Endothelial cell of umbilical vein (primary cell): Measurements from ENCODE around the gene MAP3K4. TPM values are rescaled to one million over a fixed set of nuclear protein-coding genes. Genes with fewer than 3 reads are reported as not detected.

Source experiments
- BruUV-seq: library from RNA; stranded (reverse); fragments of 400-500 nt; replicated peaks from 2 replicates; lab custom pipeline; 2021; lab: Mats Ljungman, UMichigan
- CTCF ChIA-PET: fragments of 300-600, 350-600 bp; sonication (Branson Sonifier 250); formaldehyde crosslinking; loops from one replicate; lab custom pipeline; 2021; ENCODE audit warnings: antibody characterized with exemption, inconsistent platforms; lab: Charles Lee
- POLR2A ChIA-PET: fragments of 300-600, 350-600 bp; sonication (Branson Sonifier 250); formaldehyde crosslinking; loops from one replicate; lab custom pipeline; 2021; ENCODE audit warnings: antibody characterized with exemption, inconsistent platforms; lab: Charles Lee
- DNase-seq: peaks from one replicate; pipeline ENCODE4 v3.0.0-alpha.2; 2011; ENCODE audit warnings: low read depth, low spot score
- FAIRE-seq: peaks from 2 replicates; lab custom pipeline; 2011; peaks lifted over from hg19 to GRCh38; lab: Jason Lieb, UNC
- H2AFZ ChIP-seq: 2 replicates; pipeline ENCODE4 v1.6.0; 2012; ENCODE audit warnings: low read depth, low read length, control low read depth, inconsistent platforms
- H3K27ac ChIP-seq: 2 replicates; pipeline ENCODE4 v1.5.1; 2011; ENCODE audit warnings: low read depth, mild to moderate bottlenecking, control low read depth, low read length, moderate library complexity; ENCODE audit not compliant: insufficient read depth
- H3K27me3 ChIP-seq, 2 experiments: 2 replicates each; pipeline versions ENCODE4 v1.6.0 to v1.6.1; 2011; ENCODE audit warnings: low read length in 2 of 2, mixed read lengths in 1 of 2; ENCODE audit not compliant: control insufficient read depth in 2 of 2, insufficient read depth in 2 of 2
- H3K36me3 ChIP-seq, 2 experiments: 2 replicates in 1 of 2; 3 replicates in 1 of 2; pipeline ENCODE4 v1.5.1; 2011; ENCODE audit warnings: low read length in 2 of 2, mild to moderate bottlenecking in 1 of 2, moderate library complexity in 1 of 2; ENCODE audit not compliant: control insufficient read depth in 2 of 2, insufficient read depth in 2 of 2; ENCODE audit errors: extremely low read depth in 1 of 2
- H3K4me1 ChIP-seq: 3 replicates; pipeline ENCODE4 v1.5.1; 2011; ENCODE audit warnings: mild to moderate bottlenecking, low read length; ENCODE audit not compliant: control insufficient read depth, insufficient read depth; ENCODE audit errors: extremely low read depth
- H3K4me2 ChIP-seq: 2 replicates; pipeline ENCODE4 v1.6.1; 2011; ENCODE audit warnings: low read length, control low read depth, mixed read lengths; ENCODE audit not compliant: insufficient read depth
- H3K4me3 ChIP-seq, 3 experiments: fragments of 200-600 bp in 1 of 3; sonication (generic), shearing (Covaris generic) in 1 of 3; replicated peaks in 1 of 3; 2 replicates each; pipeline ENCODE4 v1.5.1; 2011 to 2016; ENCODE audit warnings: control low read depth in 3 of 3, low read length in 3 of 3, mild to moderate bottlenecking in 2 of 3, inconsistent platforms in 1 of 3, low read depth in 1 of 3, moderate library complexity in 1 of 3; ENCODE audit not compliant: insufficient read depth in 1 of 3
- H3K79me2 ChIP-seq: 2 replicates; pipeline ENCODE4 v1.6.0; 2012; ENCODE audit warnings: low read length, inconsistent platforms; ENCODE audit not compliant: control insufficient read depth, insufficient read depth
- H3K9ac ChIP-seq: replicated peaks from 2 replicates; pipeline ENCODE3; 2011; ENCODE audit warnings: low read length, control low read depth; ENCODE audit not compliant: insufficient read depth; ENCODE audit errors: extremely low read depth
- H3K9me1 ChIP-seq: replicated peaks from 3 replicates; pipeline ENCODE4 v1.6.0; 2011; ENCODE audit warnings: mild to moderate bottlenecking, low read length; ENCODE audit not compliant: control insufficient read depth, insufficient read depth; ENCODE audit errors: extremely low read depth
- H3K9me3 ChIP-seq: replicated peaks from 2 replicates; pipeline ENCODE4 v1.5.1; 2012; ENCODE audit warnings: low read length, inconsistent platforms; ENCODE audit not compliant: control insufficient read depth, insufficient read depth
- H4K20me1 ChIP-seq: replicated peaks from 2 replicates; pipeline ENCODE3; 2011; ENCODE audit warnings: mild to moderate bottlenecking, low read length; ENCODE audit not compliant: control insufficient read depth, insufficient read depth; ENCODE audit errors: extremely low read depth
- EZH2 ChIP-seq: IDR thresholded peaks from 2 replicates; pipeline ENCODE4 v1.6.1; 2012; ENCODE audit warnings: borderline replicate concordance, low read depth, mild to moderate bottlenecking, moderate library complexity, low read length, inconsistent platforms; ENCODE audit not compliant: severe bottlenecking
- FOS ChIP-seq: IDR thresholded peaks from 2 replicates; pipeline ENCODE4 v1.6.1; 2011; ENCODE audit warnings: mild to moderate bottlenecking, low read length, moderate library complexity, borderline replicate concordance; ENCODE audit not compliant: insufficient read depth
- GATA2 ChIP-seq: IDR thresholded peaks from 2 replicates; pipeline ENCODE4 v1.7.0; 2011; ENCODE audit warnings: low read depth, mild to moderate bottlenecking, moderate library complexity, mixed read lengths, low read length; ENCODE audit not compliant: insufficient read length, insufficient read depth
- JUN ChIP-seq: IDR thresholded peaks from 2 replicates; pipeline ENCODE4 v1.6.1; 2011; ENCODE audit warnings: borderline replicate concordance, low read depth; ENCODE audit not compliant: insufficient read length, insufficient read depth
- MYC ChIP-seq: IDR thresholded peaks from one replicate; pipeline ENCODE4 v1.6.1; 2011; ENCODE audit warnings: mild to moderate bottlenecking, low read depth, low read length
- POLR2A ChIP-seq: IDR thresholded peaks from 2 replicates; pipeline ENCODE4 v1.6.1; 2012; ENCODE audit warnings: low read depth, mild to moderate bottlenecking, control low read depth, low read length
- POLR2AphosphoS5 ChIP-seq: IDR thresholded peaks from 2 replicates; pipeline ENCODE4 v1.6.1; 2012; ENCODE audit warnings: low read depth, mild to moderate bottlenecking, control low read depth, low read length, moderate library complexity; ENCODE audit not compliant: insufficient read depth
- dilution Hi-C: fragments of 300-500 bp; cut with MboI; formaldehyde crosslinking; loops from one replicate; pipeline ENCODE4 v1.15.0; 2019; ENCODE audit warnings: low sequenced_read_pairs; ENCODE audit not compliant: extremely low pct_ligation_motif_present
- intact Hi-C: fragments of 100-400 bp; cut with micrococcal nuclease; formaldehyde crosslinking; loops from one replicate; pipeline ENCODE4 v1.10.0; 2022
- polyA plus RNA-seq, 4 experiments: library from polyadenylated mRNA; depleted of rRNA in 3 of 4; stranded (reverse) in 3 of 4; unstranded in 1 of 4; fragments of >200 nt; gene quantifications; 2 replicates each; pipeline versions ENCODE4 v1.2.1 to v1.2.3, GENCODE V29; 2011 to 2012; ENCODE audit warnings: missing spikeins in 1 of 4
- total RNA-seq: library from RNA; stranded (reverse); gene quantifications from 2 replicates; pipeline ENCODE4 v1.2.3, GENCODE V29; 2021
- TF ChIP-seq, protein P1 (sequence below): IDR thresholded peaks from 2 replicates; pipeline ENCODE4 v1.6.1; 2011; ENCODE audit not compliant: insufficient read depth, insufficient read length
- TF ChIP-seq, protein P2 (sequence below), 2 donors: IDR thresholded peaks; 1 replicate in 1 of 2; 2 replicates in 1 of 2; pipeline ENCODE4 v1.5.1; 2011; ENCODE audit warnings: low read length in 2 of 2, mild to moderate bottlenecking in 2 of 2, moderate library complexity in 2 of 2, control low read depth in 1 of 2, inconsistent platforms in 1 of 2, low read depth in 1 of 2; ENCODE audit not compliant: insufficient read depth in 1 of 2; ENCODE audit errors: extremely low read depth in 1 of 2

Gene MAP3K4
- total and polyA plus RNA-seq, 2 donors (not counting 3 experiments of a cell fraction or from before 2014, with no cell fraction given): 10.8 to 42.3 TPM

DNA sequence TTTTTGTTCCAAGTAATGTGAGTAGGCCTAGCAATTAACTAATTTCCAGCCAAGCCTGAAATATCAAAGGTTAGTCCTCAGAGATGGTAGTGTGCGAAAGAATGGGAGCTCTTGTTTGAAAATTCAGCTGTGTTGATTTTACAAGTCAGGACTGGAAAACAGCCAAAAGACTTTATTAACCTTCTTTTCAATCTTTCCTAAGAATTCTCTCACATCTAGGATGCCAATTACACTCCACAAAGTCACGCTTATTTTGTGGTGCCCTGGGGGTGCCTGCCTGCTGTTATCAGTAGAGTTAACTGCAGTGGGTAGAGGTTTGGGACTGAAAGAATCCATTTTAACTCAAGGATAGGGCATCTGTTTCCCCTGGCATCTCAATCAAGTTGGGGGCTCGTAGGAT is 30.7 kb upstream of the MAP3K4 start:
- no peaks in the 10 kb centered on the region for H3K4me1 ChIP-seq
- TF ChIP-seq POLR2AphosphoS5 (no peak), EZH2 (no peak)
- TF ChIP-seq, protein P1, sequence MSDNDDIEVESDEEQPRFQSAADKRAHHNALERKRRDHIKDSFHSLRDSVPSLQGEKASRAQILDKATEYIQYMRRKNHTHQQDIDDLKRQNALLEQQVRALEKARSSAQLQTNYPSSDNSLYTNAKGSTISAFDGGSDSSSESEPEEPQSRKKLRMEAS: no peak
- no peak overlapping the region for H3K27ac ChIP-seq
- H3K79me2 ChIP-seq: no peaks in the 10 kb centered on the region
- no peak overlapping the region for H3K4me2 ChIP-seq
- no peak overlapping the region for H3K9ac ChIP-seq
- no peak for FAIRE-seq
- ChIA-PET CTCF (no interaction called here), POLR2A (no interaction called here)
- no peaks in the 10 kb centered on the region for H3K9me3 ChIP-seq
- no peaks in the 10 kb centered on the region for H3K9me1 ChIP-seq
- intact Hi-C loops (no loop called here), dilution Hi-C loops (no loop called here)
- no TSS peak for BruUV-seq
- no peak for DNase-seq
- no peak overlapping the region for H3K4me3 ChIP-seq
- H3K27me3 ChIP-seq: peaks cover 0 to 3% of the 10 kb centered on the region in 2 experiments
- no peaks in the 10 kb centered on the region for H3K36me3 ChIP-seq
- no peaks in the 10 kb centered on the region for H4K20me1 ChIP-seq
- no peak overlapping the region for H2AFZ ChIP-seq

DNA sequence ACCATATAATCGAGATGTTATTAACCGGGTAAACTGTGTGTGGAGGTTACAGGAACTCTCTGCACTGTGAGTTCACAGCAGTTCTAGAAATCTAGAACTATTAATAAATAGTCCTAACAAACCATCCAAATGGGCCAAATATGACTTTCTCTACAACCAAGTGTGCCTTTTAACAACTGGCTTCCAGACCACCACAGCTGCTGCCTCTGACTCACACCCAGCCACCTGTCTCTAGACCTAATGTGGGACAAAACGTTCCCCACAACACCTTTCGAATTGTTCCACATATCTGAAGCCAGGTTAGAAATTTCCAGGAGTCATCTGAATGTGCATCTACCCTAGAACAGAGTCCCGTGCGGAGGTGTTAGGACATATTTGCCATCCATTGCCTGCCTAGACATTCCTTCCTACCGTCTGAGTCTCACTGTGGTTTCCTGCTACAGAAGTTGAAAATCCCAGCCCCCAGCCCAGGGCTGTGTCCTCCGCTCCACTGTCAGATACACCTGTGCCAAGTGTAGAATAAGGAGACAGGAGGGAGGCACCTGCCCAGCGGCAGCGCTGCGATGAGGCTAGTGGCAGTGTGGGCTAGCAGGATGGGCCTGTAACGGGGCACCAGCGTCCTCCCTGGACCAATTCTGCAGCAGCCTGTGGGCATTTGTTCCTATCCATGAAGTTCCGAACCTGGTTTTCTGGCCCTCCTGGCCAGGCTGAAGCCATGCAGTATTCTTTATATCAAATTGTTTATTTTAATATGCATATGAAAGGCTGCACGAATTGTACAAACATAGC is 28.5 kb upstream of the MAP3K4 start:
- Histone ChIP-seq H3K27me3 (peaks cover 0 to 3% of the 10 kb centered on the region in 2 experiments), H3K4me2 (no peak overlapping the region), H3K9ac (no peak overlapping the region), H3K27ac (no peak overlapping the region), H3K79me2 (no peaks in the 10 kb centered on the region), H3K4me1 (no peaks in the 10 kb centered on the region), H3K9me1 (no peaks in the 10 kb centered on the region), H2AFZ (no peak overlapping the region), H3K4me3 (no peak overlapping the region), H4K20me1 (no peaks in the 10 kb centered on the region), H3K9me3 (no peaks in the 10 kb centered on the region), H3K36me3 (no peaks in the 10 kb centered on the region)
- FAIRE-seq (no peak), DNase-seq (no peak)
- BruUV-seq: no TSS peak
- ChIA-PET CTCF (no interaction called here), POLR2A (no interaction called here)
- TF ChIP-seq MYC: no peak
- no peak for TF ChIP-seq GATA2
- TF ChIP-seq, protein P1: no peak
- TF ChIP-seq JUN: no peak
- TF ChIP-seq, protein P2, sequence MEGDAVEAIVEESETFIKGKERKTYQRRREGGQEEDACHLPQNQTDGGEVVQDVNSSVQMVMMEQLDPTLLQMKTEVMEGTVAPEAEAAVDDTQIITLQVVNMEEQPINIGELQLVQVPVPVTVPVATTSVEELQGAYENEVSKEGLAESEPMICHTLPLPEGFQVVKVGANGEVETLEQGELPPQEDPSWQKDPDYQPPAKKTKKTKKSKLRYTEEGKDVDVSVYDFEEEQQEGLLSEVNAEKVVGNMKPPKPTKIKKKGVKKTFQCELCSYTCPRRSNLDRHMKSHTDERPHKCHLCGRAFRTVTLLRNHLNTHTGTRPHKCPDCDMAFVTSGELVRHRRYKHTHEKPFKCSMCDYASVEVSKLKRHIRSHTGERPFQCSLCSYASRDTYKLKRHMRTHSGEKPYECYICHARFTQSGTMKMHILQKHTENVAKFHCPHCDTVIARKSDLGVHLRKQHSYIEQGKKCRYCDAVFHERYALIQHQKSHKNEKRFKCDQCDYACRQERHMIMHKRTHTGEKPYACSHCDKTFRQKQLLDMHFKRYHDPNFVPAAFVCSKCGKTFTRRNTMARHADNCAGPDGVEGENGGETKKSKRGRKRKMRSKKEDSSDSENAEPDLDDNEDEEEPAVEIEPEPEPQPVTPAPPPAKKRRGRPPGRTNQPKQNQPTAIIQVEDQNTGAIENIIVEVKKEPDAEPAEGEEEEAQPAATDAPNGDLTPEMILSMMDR (IDR thresholded peaks at IDR 0.05; ENCODE audit: extremely low read depth in 1 of 2, insufficient read depth in 1 of 2, low read depth in 1 of 2, low read length in 2 of 2): no peak
- no peak for TF ChIP-seq FOS
- no peak for TF ChIP-seq POLR2AphosphoS5
- TF ChIP-seq EZH2: no peak
- TF ChIP-seq POLR2A: no peak
- intact Hi-C loops: no loop called here
- dilution Hi-C loops: no loop called here
